WTC11 (cell line): Measurements from ENCODE around the gene SGTA. TPM values are rescaled to one million over a fixed set of nuclear protein-coding genes. Genes with fewer than 3 reads are reported as not detected.

ENCODE experiments used
- ATF1 ChIP-seq: sonication (generic); formaldehyde crosslinking; IDR thresholded peaks from 2 replicates; pipeline ENCODE4 v1.8.1; 2023; ENCODE audit warnings: mild to moderate bottlenecking, moderate library complexity, missing genetic modification reagents
- CDX4 ChIP-seq: fragments of 250-450 bp; sonication (Bioruptor Pico); IDR thresholded peaks from 2 replicates; pipeline ENCODE4 v1.9.0; 2021; ENCODE audit warnings: moderate library complexity, mild to moderate bottlenecking, inconsistent platforms, borderline replicate concordance
- E2F5 ChIP-seq: sonication (generic); formaldehyde crosslinking; IDR thresholded peaks from 2 replicates; pipeline ENCODE4 v1.8.1; 2022; ENCODE audit warnings: mild to moderate bottlenecking, moderate library complexity, missing genetic modification reagents
- EMX1 ChIP-seq: fragments of 250-450 bp; sonication (Bioruptor Pico); IDR thresholded peaks from 2 replicates; pipeline ENCODE4 v1.8.0; 2021; ENCODE audit warnings: mild to moderate bottlenecking
- FOXJ3 ChIP-seq: sonication (generic); formaldehyde crosslinking; IDR thresholded peaks from 2 replicates; pipeline ENCODE4 v1.9.0; 2021; ENCODE audit warnings: missing genetic modification reagents, mild to moderate bottlenecking, borderline replicate concordance
- FOXP1 ChIP-seq: sonication (generic); formaldehyde crosslinking; IDR thresholded peaks from 2 replicates; pipeline ENCODE4 v1.8.0; 2022; ENCODE audit warnings: missing genetic modification reagents, mild to moderate bottlenecking, moderate library complexity, borderline replicate concordance
- GRHL2 ChIP-seq: fragments of 250-450 bp; sonication (Bioruptor Pico); IDR thresholded peaks from 2 replicates; pipeline ENCODE4 v1.8.0; 2022; ENCODE audit warnings: mild to moderate bottlenecking, moderate library complexity; ENCODE audit not compliant: insufficient replicate concordance, severe bottlenecking
- JAZF1 ChIP-seq: fragments of 250-450 bp; sonication (Bioruptor Pico); IDR thresholded peaks from 2 replicates; pipeline ENCODE4 v1.9.0; 2021; ENCODE audit warnings: moderate library complexity, mild to moderate bottlenecking, inconsistent platforms
- NFE2L1 ChIP-seq: sonication (generic); formaldehyde crosslinking; IDR thresholded peaks from 2 replicates; pipeline ENCODE4 v1.8.1; 2023; ENCODE audit warnings: missing genetic modification reagents
- NFYB ChIP-seq: sonication (generic); formaldehyde crosslinking; conservative IDR thresholded peaks from 2 replicates; pipeline ENCODE4 v1.8.0; 2022; ENCODE audit warnings: low read depth, missing genetic modification reagents
- PRDM15 ChIP-seq: sonication (generic); formaldehyde crosslinking; IDR thresholded peaks from 2 replicates; pipeline ENCODE4 v1.8.0; 2022; ENCODE audit warnings: missing genetic modification reagents
- RELA ChIP-seq: sonication (generic); formaldehyde crosslinking; IDR thresholded peaks from 2 replicates; pipeline ENCODE4 v1.8.1; 2022; ENCODE audit warnings: missing genetic modification reagents, mild to moderate bottlenecking, borderline replicate concordance
- SMAD4 ChIP-seq: sonication (generic); formaldehyde crosslinking; IDR thresholded peaks from 2 replicates; pipeline ENCODE4 v1.8.0; 2022; ENCODE audit warnings: mild to moderate bottlenecking, missing genetic modification reagents
- STAT6 ChIP-seq: sonication (generic); formaldehyde crosslinking; conservative IDR thresholded peaks from 2 replicates; pipeline ENCODE4 v1.8.1; 2023; ENCODE audit warnings: mild to moderate bottlenecking, low read depth, missing genetic modification reagents, moderate library complexity
- TCF7 ChIP-seq: sonication (generic); formaldehyde crosslinking; IDR thresholded peaks from 2 replicates; pipeline ENCODE4 v1.8.0; 2022; ENCODE audit warnings: mild to moderate bottlenecking, low read depth, missing genetic modification reagents, moderate library complexity
- TEAD1 ChIP-seq: sonication (generic); formaldehyde crosslinking; IDR thresholded peaks from 2 replicates; pipeline ENCODE4 v1.8.0; 2022; ENCODE audit warnings: mild to moderate bottlenecking, missing genetic modification reagents
- TP53 ChIP-seq: sonication (generic); formaldehyde crosslinking; IDR thresholded peaks from 2 replicates; pipeline ENCODE4 v1.8.1; 2023; ENCODE audit warnings: mild to moderate bottlenecking, missing genetic modification reagents
- USF1 ChIP-seq: sonication (generic); formaldehyde crosslinking; IDR thresholded peaks from 2 replicates; pipeline ENCODE4 v1.8.0; 2022; ENCODE audit warnings: mild to moderate bottlenecking, missing genetic modification reagents
- ZBTB43 ChIP-seq: sonication (generic); formaldehyde crosslinking; IDR thresholded peaks from 2 replicates; pipeline ENCODE4 v1.8.1; 2023; ENCODE audit warnings: mild to moderate bottlenecking, missing genetic modification reagents
- ZNF121 ChIP-seq: sonication (generic); formaldehyde crosslinking; IDR thresholded peaks from 2 replicates; pipeline ENCODE4 v1.8.0; 2023; ENCODE audit warnings: missing genetic modification reagents
- ZNF263 ChIP-seq: sonication (generic); formaldehyde crosslinking; IDR thresholded peaks from 2 replicates; pipeline ENCODE4 v1.8.1; 2022; ENCODE audit warnings: low read depth, mild to moderate bottlenecking, moderate library complexity, missing genetic modification reagents
- ZNF416 ChIP-seq: fragments of 250-450 bp; sonication (Bioruptor Pico); IDR thresholded peaks from 2 replicates; pipeline ENCODE4 v1.9.0; 2021; ENCODE audit warnings: mild to moderate bottlenecking, inconsistent platforms
- ZNF423 ChIP-seq: fragments of 250-450 bp; sonication (Bioruptor Pico); IDR thresholded peaks from 2 replicates; pipeline ENCODE4 v2.1.2; 2022; ENCODE audit warnings: mild to moderate bottlenecking, moderate library complexity
- ZNF532 ChIP-seq: fragments of 250-450 bp; sonication (Bioruptor Pico); IDR thresholded peaks from 2 replicates; pipeline ENCODE4 v1.9.0; 2021; ENCODE audit warnings: mild to moderate bottlenecking, borderline replicate concordance
- ZNF671 ChIP-seq: fragments of 250-450 bp; sonication (Bioruptor Pico); IDR thresholded peaks from 2 replicates; pipeline ENCODE4 v1.8.0; 2021; ENCODE audit warnings: mild to moderate bottlenecking
- total RNA-seq: library from RNA; stranded (reverse); gene quantifications from 3 replicates; pipeline ENCODE4 v1.2.3, GENCODE V29; 2021

SGTA gene
- total RNA-seq, 1 experiment from 2014 or later: 91.2 TPM

GRCh38 chr19:2739602-2740313 lies 43.3 kb downstream of the SGTA start, which contains the start of gene SLC39A3 (continued):
- TF ChIP-seq RELA (CRISPR knock-in tag) (peak; percentile 95), NFE2L1 (CRISPR knock-in tag) (peak; percentile 96), ZNF671 (CRISPR knock-in tag) (no peak), SMAD4 (CRISPR knock-in tag) (peak; percentile 93), EMX1 (peak; percentile 93), FOXP1 (CRISPR knock-in tag) (peak; percentile 98), TCF7 (CRISPR knock-in tag) (peak; percentile 91), E2F5 (CRISPR knock-in tag) (0 out of 2 replicates have a peak, but pooled peaks have one; percentile 66), GRHL2 (CRISPR knock-in tag) (no peak), TEAD1 (CRISPR knock-in tag) (peak; percentile 98), TP53 (CRISPR knock-in tag) (peak; percentile 98), ZNF263 (CRISPR knock-in tag) (0 out of 2 replicates have a peak, but pooled peaks have one; percentile 60), ATF1 (CRISPR knock-in tag) (peak; percentile 86; the same call in 1 of the 2 replicates), PRDM15 (CRISPR knock-in tag) (0 out of 2 replicates have a peak, but pooled peaks have one; percentile 7), STAT6 (CRISPR knock-in tag) (peak; percentile 97), ZNF532 (no peak), JAZF1 (CRISPR knock-in tag) (no peak), ZNF416 (CRISPR knock-in tag) (no peak), ZNF423 (CRISPR knock-in tag) (peak; percentile 48; the same call in 1 of the 2 replicates), CDX4 (CRISPR knock-in tag) (no peak), ZBTB43 (CRISPR knock-in tag) (peak; percentile 97), ZNF121 (CRISPR knock-in tag) (0 out of 2 replicates have a peak, but pooled peaks have one; percentile 11), FOXJ3 (CRISPR knock-in tag) (no peak), USF1 (peak; percentile 84), NFYB (CRISPR knock-in tag) (peak; percentile 87)
